Suprapubic skin (tissue), 4 donors: ENCODE measurements around the gene KCNH6. TPM values are rescaled to one million over a fixed set of nuclear protein-coding genes. Genes with fewer than 3 reads are reported as not detected.
A peak's percentile ranks its signal among the peaks of the same experiment; 100 is the strongest.

Source experiments
- DNase-seq, 2 donors: peaks; one replicate each; pipeline ENCODE4 v3.0.0-alpha.2; 2019; ENCODE audit warnings: low spot score in 2 of 2
- H3K27ac ChIP-seq: fragments of 200-600 bp; sonication (generic); one replicate; pipeline ENCODE4 v1.5.1; 2019
- H3K27me3 ChIP-seq: fragments of 200-600 bp; sonication (generic); one replicate; pipeline ENCODE4 v1.5.1; 2019
- H3K36me3 ChIP-seq: fragments of 200-600 bp; sonication (generic); one replicate; pipeline ENCODE4 v1.5.1; 2019
- H3K4me1 ChIP-seq: fragments of 200-600 bp; sonication (generic); one replicate; pipeline ENCODE4 v1.5.1; 2019
- H3K4me3 ChIP-seq: fragments of 200-600 bp; sonication (generic); one replicate; pipeline ENCODE4 v1.5.1; 2019; ENCODE audit warnings: mild to moderate bottlenecking
- H3K9me3 ChIP-seq: fragments of 200-600 bp; sonication (generic); one replicate; pipeline ENCODE4 v1.5.1; 2019
- CTCF ChIP-seq, 2 donors: fragments of 200-600 bp in 1 of 2; fragments of 450-650 bp in 1 of 2; sonication (generic) in 1 of 2; IDR thresholded peaks; one replicate each; pipeline ENCODE4 v1.5.1; 2016 to 2019; ENCODE audit warnings: antibody characterized with exemption in 2 of 2, mild to moderate bottlenecking in 1 of 2, moderate library complexity in 1 of 2
- EP300 ChIP-seq: sonication (generic); formaldehyde crosslinking; IDR thresholded peaks from one replicate; pipeline ENCODE4 v1.6.1; 2017; ENCODE audit warnings: antibody characterized with exemption
- POLR2A ChIP-seq, 2 donors: fragments of 450-650 bp; IDR thresholded peaks; one replicate each; pipeline ENCODE4 v1.6.1; 2017; ENCODE audit warnings: antibody characterized with exemption in 2 of 2, mild to moderate bottlenecking in 2 of 2, moderate library complexity in 2 of 2
- POLR2AphosphoS5 ChIP-seq, 3 donors: sonication (generic); formaldehyde crosslinking; IDR thresholded peaks; one replicate each; pipeline ENCODE4 v1.6.1; 2017; ENCODE audit warnings: antibody characterized with exemption in 3 of 3
- WGBS: methylation state at CpG from one replicate; pipeline ENCODE4 v1.1.5; 2018; 5-methylcytosine and 5-hydroxymethylcytosine counted together
- total RNA-seq, 4 donors: library from RNA; depleted of rRNA; stranded (reverse); fragments of >200 nt; gene quantifications; one replicate each; pipeline ENCODE4 v1.1.0, GENCODE V29; 2016

KCNH6 gene
- total RNA-seq, 4 donors from 2014 or later = not detected

- TF ChIP-seq POLR2A (IDR thresholded peaks at IDR 0.05) (no peak), EP300 (no peak)
- H3K4me3 ChIP-seq = no peak overlapping the region
- H3K9me3 ChIP-seq = no peaks in the 10 kb centered on the region
- H3K4me1 ChIP-seq = no peaks in the 10 kb centered on the region
- no peaks in the 10 kb centered on the region for H3K36me3 ChIP-seq
- no peak for DNase-seq
- H3K27ac ChIP-seq = no peak overlapping the region
- peaks cover 12% of the 10 kb centered on the region for H3K27me3 ChIP-seq
Observed at GRCh38 chr17:63543822-63544420, 20.8 kb downstream of the KCNH6 start.

- peaks cover 5% of the 10 kb centered on the region for H3K27me3 ChIP-seq
- H3K27ac ChIP-seq = no peak overlapping the region
- 78% methylated on average over 4 of the region's 13 CpGs for WGBS
- H3K36me3 ChIP-seq = no peaks in the 10 kb centered on the region
- no peaks in the 10 kb centered on the region for H3K9me3 ChIP-seq
- no peak for TF ChIP-seq POLR2A (IDR thresholded peaks at IDR 0.05)
- TF ChIP-seq POLR2AphosphoS5 (IDR thresholded peaks at IDR 0.05) = no peak
- TF ChIP-seq CTCF (IDR thresholded peaks at IDR 0.05) = no peak
- TF ChIP-seq EP300 = no peak
- no peak overlapping the region for H3K4me3 ChIP-seq
- DNase-seq = no peak
- peaks cover 6% of the 10 kb centered on the region for H3K4me1 ChIP-seq
Observed at GRCh38 chr17:63544467-63545301, 21.5 kb downstream of the KCNH6 start.

GRCh38 chr17:63546308-63547082 lies 23.3 kb downstream of the KCNH6 start:
- H3K4me3 ChIP-seq = no peak overlapping the region
- 84% methylated on average over 8 of the region's 9 CpGs for whole genome bisulfite sequencing
- no peaks in the 10 kb centered on the region for H3K9me3 ChIP-seq
- H3K27ac ChIP-seq = no peak overlapping the region
- no peak for TF ChIP-seq CTCF (IDR thresholded peaks at IDR 0.05)
- no peak for TF ChIP-seq POLR2AphosphoS5 (IDR thresholded peaks at IDR 0.05)
- no peak for TF ChIP-seq POLR2A (IDR thresholded peaks at IDR 0.05)
- no peak for TF ChIP-seq EP300
- H3K36me3 ChIP-seq = no peaks in the 10 kb centered on the region
- no peak for DNase-seq
- H3K27me3 ChIP-seq = no peaks in the 10 kb centered on the region
- peaks cover 7% of the 10 kb centered on the region for H3K4me1 ChIP-seq

GRCh38 chr17:63547083-63547523 lies 23.9 kb downstream of the KCNH6 start:
- Histone ChIP-seq H3K27ac (no peak overlapping the region), H3K27me3 (no peaks in the 10 kb centered on the region), H3K36me3 (no peaks in the 10 kb centered on the region), H3K4me1 (peaks cover 10% of the 10 kb centered on the region), H3K9me3 (no peaks in the 10 kb centered on the region), H3K4me3 (no peak overlapping the region)
- TF ChIP-seq EP300 (no peak), POLR2AphosphoS5 (IDR thresholded peaks at IDR 0.05) (no peak), POLR2A (IDR thresholded peaks at IDR 0.05) (no peak), CTCF (IDR thresholded peaks at IDR 0.05) (no peak)
- WGBS = 66% methylated on average over 5 of the region's 5 CpGs
- DNase-seq = no peak

GRCh38 chr17:63549289-63549945 lies 26.3 kb downstream of the KCNH6 start:
- H3K4me3 ChIP-seq = peak overlapping the region; percentile 97
- H3K9me3 ChIP-seq = no peaks in the 10 kb centered on the region
- H3K27ac ChIP-seq = peak overlapping the region; percentile 93
- H3K4me1 ChIP-seq = peaks cover 33% of the 10 kb centered on the region
- DNase-seq = no peak
- WGBS = 17% methylated on average over 18 of the region's 18 CpGs
- H3K36me3 ChIP-seq = no peaks in the 10 kb centered on the region
- H3K27me3 ChIP-seq = no peaks in the 10 kb centered on the region
- TF ChIP-seq CTCF (IDR thresholded peaks at IDR 0.05) (no peak), POLR2A (IDR thresholded peaks at IDR 0.05) (no peak), POLR2AphosphoS5 (IDR thresholded peaks at IDR 0.05) (no peak), EP300 (no peak)
